K562 (cell line): ENCODE measurements around the gene TPD52L1. TPM values are rescaled to one million over a fixed set of nuclear protein-coding genes. Genes with fewer than 3 reads are reported as not detected.

ENCODE experiments used
- ATAC-seq: fragments of 200-7000 bp; cut with Tn5 transposase; 3 replicates; pipeline ENCODE4 v1.9.1; 2020; ENCODE audit warnings: moderate library complexity
- BruUV-seq: library from RNA; stranded (reverse); fragments of 400-500 nt; replicated peaks from 2 replicates; lab custom pipeline; 2021; lab: Mats Ljungman, UMichigan
- CTCF ChIA-PET: fragments of 300-600 bp; formaldehyde crosslinking; extraction: SDS; loops from one replicate; lab custom pipeline; 2021; ENCODE audit warnings: low intra/inter-chr PET ratio; lab: Yijun Ruan, JAX
- POLR2A ChIA-PET: fragments of 300-600, 350-650 bp; sonication (Branson Sonifier 250); formaldehyde crosslinking; extraction: SDS; loops from one replicate; lab custom pipeline; 2021; ENCODE audit warnings: antibody characterized with exemption, inconsistent platforms; lab: Yijun Ruan, JAX
- DNase-seq, 4 experiments: peaks; one replicate each; pipeline versions ENCODE4 v3.0.0 to v3.0.0-alpha.2; 2011 to 2018; ENCODE audit warnings: low spot score in 3 of 4, mixed read lengths in 3 of 4; ENCODE audit errors: extremely low read depth in 1 of 4
- FAIRE-seq: peaks from 2 replicates; lab custom pipeline; 2011; peaks lifted over from hg19 to GRCh38; lab: Jason Lieb, UNC
- H2AFZ ChIP-seq: 2 replicates; pipeline ENCODE4 v1.6.0; 2011; ENCODE audit warnings: low read depth, low read length, control low read depth, inconsistent platforms
- H3K27ac ChIP-seq: fragments of 200-600 bp; 3 replicates; pipeline ENCODE4 v1.8.0; 2011; ENCODE audit warnings: low read depth, mild to moderate bottlenecking, control low read depth, inconsistent platforms, low read length, moderate library complexity, mixed read lengths; ENCODE audit errors: extremely low read depth
- H3K27me3 ChIP-seq, 2 experiments: fragments of 300-600 bp in 1 of 2; 2 replicates in 1 of 2; 3 replicates in 1 of 2; pipeline versions ENCODE4 v1.6.0 to v1.8.0; 2011; ENCODE audit warnings: inconsistent platforms in 2 of 2, low read length in 2 of 2, mild to moderate bottlenecking in 1 of 2, mixed read lengths in 1 of 2, moderate library complexity in 1 of 2; ENCODE audit not compliant: control insufficient read depth in 2 of 2, insufficient read depth in 2 of 2
- H3K36me3 ChIP-seq: fragments of 300-600 bp; 3 replicates; pipeline ENCODE4 v1.8.0; 2011; ENCODE audit warnings: mild to moderate bottlenecking, low read length, inconsistent platforms; ENCODE audit not compliant: control insufficient read depth, insufficient read depth
- H3K4me1 ChIP-seq, 2 experiments: fragments of 200-600 bp in 1 of 2; replicated peaks in 1 of 2; 2 replicates in 1 of 2; 3 replicates in 1 of 2; pipeline versions ENCODE4 v1.5.1 to v1.8.0; 2011; ENCODE audit warnings: inconsistent platforms in 2 of 2, low read length in 2 of 2, mild to moderate bottlenecking in 1 of 2, mixed read lengths in 1 of 2, moderate library complexity in 1 of 2; ENCODE audit not compliant: control insufficient read depth in 2 of 2, insufficient read depth in 2 of 2
- H3K4me2 ChIP-seq: 2 replicates; pipeline ENCODE4 v1.6.1; 2011; ENCODE audit warnings: low read length, control low read depth, inconsistent platforms, mixed read lengths; ENCODE audit not compliant: insufficient read depth
- H3K4me3 ChIP-seq: fragments of 200-600 bp; sonication (generic), shearing (Covaris generic); 2 replicates; pipeline ENCODE4 v1.5.1; 2016; ENCODE audit warnings: control low read depth, inconsistent platforms
- H3K79me2 ChIP-seq: fragments of 200-600 bp; 3 replicates; pipeline ENCODE4 v1.8.0; 2011; ENCODE audit warnings: low read length, inconsistent platforms; ENCODE audit not compliant: control insufficient read depth, insufficient read depth
- H3K9ac ChIP-seq, 2 experiments: 2 replicates each; pipeline versions ENCODE4 v1.6.0 to v1.6.1; 2011; ENCODE audit warnings: low read depth in 2 of 2, low read length in 2 of 2, control low read depth in 1 of 2, inconsistent platforms in 1 of 2, mild to moderate bottlenecking in 1 of 2, mixed read lengths in 1 of 2; ENCODE audit not compliant: insufficient read depth in 1 of 2
- H3K9me1 ChIP-seq: one replicate; pipeline ENCODE4 v1.6.0; 2011; ENCODE audit warnings: inconsistent platforms, mild to moderate bottlenecking, low read length, moderate library complexity; ENCODE audit not compliant: control insufficient read depth, insufficient read depth
- H3K9me3 ChIP-seq: replicated peaks from 2 replicates; pipeline ENCODE4 v1.5.1; 2011; ENCODE audit warnings: low read depth, low read length, inconsistent platforms; ENCODE audit not compliant: control insufficient read depth, insufficient read depth
- H4K20me1 ChIP-seq: replicated peaks from 2 replicates; pipeline ENCODE4 v1.6.1; 2011; ENCODE audit warnings: low read length, inconsistent platforms, mixed read lengths; ENCODE audit not compliant: control insufficient read depth, insufficient read depth
- HLTF ChIP-seq: fragments of 450-650 bp; IDR thresholded peaks from 2 replicates; pipeline ENCODE4 v1.6.1; 2016
- MIER1 ChIP-seq: fragments of 450-650 bp; IDR thresholded peaks from 2 replicates; pipeline ENCODE4 v1.6.1; 2016; ENCODE audit warnings: antibody characterized with exemption, mild to moderate bottlenecking, low read depth
- NFYB ChIP-seq: IDR thresholded peaks from 2 replicates; pipeline ENCODE4 v1.6.1; 2011; ENCODE audit warnings: mild to moderate bottlenecking, moderate library complexity; ENCODE audit not compliant: insufficient read length; ENCODE audit errors: extremely low read depth
- RAD51 ChIP-seq: fragments of 450-650 bp; IDR thresholded peaks from 2 replicates; pipeline ENCODE4 v1.7.1; 2016; ENCODE audit warnings: low read depth, mild to moderate bottlenecking, borderline replicate concordance
- RFX1 ChIP-seq: fragments of 450-650 bp; IDR thresholded peaks from 2 replicates; pipeline ENCODE4 v1.6.1; 2016; ENCODE audit warnings: mild to moderate bottlenecking, moderate library complexity
- WGBS: fragments of 100-300 bp; shearing (Covaris generic); methylation state at CpG from one replicate; pipeline ENCODE4 v1.1.6; 2016; ENCODE audit warnings: low coverage, mixed read lengths; ENCODE audit not compliant: insufficient coverage; ENCODE audit errors: missing lambda C conversion rate; 5-methylcytosine and 5-hydroxymethylcytosine counted together
- in situ Hi-C: fragments of 300-500 bp; cut with MboI; formaldehyde crosslinking; loops from 4 replicates; pipeline ENCODE4 v1.15.0; 2018; ENCODE audit warnings: inconsistent platforms, mixed read lengths
- intact Hi-C: fragments of 100-400 bp; cut with micrococcal nuclease; formaldehyde crosslinking; loops from 2 replicates; pipeline ENCODE4 v1.14.2; 2022
- polyA plus RNA-seq, 8 experiments: library from polyadenylated mRNA; depleted of rRNA in 4 of 8; stranded (reverse) in 5 of 8; unstranded in 3 of 8; fragments of >200 nt; fragmentation: Nextera tagmentation in 2 of 8; fragmentation: Illumina TruSeq in 1 of 8; extraction: Ambion mirVana in 2 of 8; extraction: Trizol in 1 of 8; gene quantifications; 2 replicates each; pipeline versions ENCODE4 v1.2.1 to v1.2.3, GENCODE V29; 2011 to 2014; ENCODE audit warnings: inconsistent platforms in 1 of 8, missing spikeins in 1 of 8
- total RNA-seq, 7 experiments: library from RNA; depleted of rRNA in 6 of 7; stranded (reverse); fragments of >200 nt in 6 of 7; fragmentation: Illumina TruSeq in 2 of 7; extraction: Trizol in 2 of 7; gene quantifications; 2 replicates each; pipeline versions ENCODE4 v1.2.1 to v1.2.3, GENCODE V29; 2011 to 2021; ENCODE audit warnings: low replicate concordance in 1 of 7
- TF ChIP-seq, protein P1 (sequence below): sonication (generic); IDR thresholded peaks from 2 replicates; pipeline ENCODE4 v1.6.1; 2016
- TF ChIP-seq, protein P2 (sequence below): fragments of 250-450 bp; sonication (Bioruptor Pico); IDR thresholded peaks from 2 replicates; pipeline ENCODE4 v1.4.0; 2020; ENCODE audit warnings: mild to moderate bottlenecking

The TPD52L1 gene
- total and polyA plus RNA-seq, 9 of the 15 experiments (the other 6 are each of a cell fraction or from before 2014, with no cell fraction given), result 12.9 to 149 (median 75.7) TPM

DNA sequence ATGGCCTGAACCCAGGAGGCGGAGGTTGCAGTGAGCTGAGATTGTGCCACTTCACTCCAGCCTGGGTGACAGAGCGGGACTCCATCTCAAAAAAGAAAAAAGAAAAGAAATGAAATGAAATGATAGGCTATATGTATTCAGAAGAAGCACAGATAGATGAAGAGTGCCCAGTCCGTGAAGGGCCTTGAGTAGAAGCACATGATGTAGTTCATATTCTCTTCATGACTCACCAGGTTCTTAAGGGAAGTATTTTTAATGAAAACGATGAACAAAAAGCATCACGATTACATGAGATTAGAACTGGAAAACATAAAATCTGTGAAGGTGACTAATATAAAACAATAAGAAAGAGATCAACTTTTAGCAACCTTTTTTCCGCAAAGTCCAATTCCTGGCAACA lies 29.8 kb downstream of the TPD52L1 start:
- 81% methylated on average over 6 of the region's 6 CpGs for WGBS
- H3K27me3 ChIP-seq, result no peaks in the 10 kb centered on the region
- no peak for ATAC-seq
- H3K9ac ChIP-seq, result no peak overlapping the region
- no peak for FAIRE-seq
- H3K4me2 ChIP-seq, result no peak overlapping the region
- TF ChIP-seq, protein P1, sequence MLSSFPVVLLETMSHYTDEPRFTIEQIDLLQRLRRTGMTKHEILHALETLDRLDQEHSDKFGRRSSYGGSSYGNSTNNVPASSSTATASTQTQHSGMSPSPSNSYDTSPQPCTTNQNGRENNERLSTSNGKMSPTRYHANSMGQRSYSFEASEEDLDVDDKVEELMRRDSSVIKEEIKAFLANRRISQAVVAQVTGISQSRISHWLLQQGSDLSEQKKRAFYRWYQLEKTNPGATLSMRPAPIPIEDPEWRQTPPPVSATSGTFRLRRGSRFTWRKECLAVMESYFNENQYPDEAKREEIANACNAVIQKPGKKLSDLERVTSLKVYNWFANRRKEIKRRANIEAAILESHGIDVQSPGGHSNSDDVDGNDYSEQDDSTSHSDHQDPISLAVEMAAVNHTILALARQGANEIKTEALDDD, result no peak
- TF ChIP-seq RAD51, result no peak
- TF ChIP-seq HLTF, result no peak
- TF ChIP-seq MIER1, result no peak
- TF ChIP-seq RFX1, result no peak
- TF ChIP-seq, protein P2, sequence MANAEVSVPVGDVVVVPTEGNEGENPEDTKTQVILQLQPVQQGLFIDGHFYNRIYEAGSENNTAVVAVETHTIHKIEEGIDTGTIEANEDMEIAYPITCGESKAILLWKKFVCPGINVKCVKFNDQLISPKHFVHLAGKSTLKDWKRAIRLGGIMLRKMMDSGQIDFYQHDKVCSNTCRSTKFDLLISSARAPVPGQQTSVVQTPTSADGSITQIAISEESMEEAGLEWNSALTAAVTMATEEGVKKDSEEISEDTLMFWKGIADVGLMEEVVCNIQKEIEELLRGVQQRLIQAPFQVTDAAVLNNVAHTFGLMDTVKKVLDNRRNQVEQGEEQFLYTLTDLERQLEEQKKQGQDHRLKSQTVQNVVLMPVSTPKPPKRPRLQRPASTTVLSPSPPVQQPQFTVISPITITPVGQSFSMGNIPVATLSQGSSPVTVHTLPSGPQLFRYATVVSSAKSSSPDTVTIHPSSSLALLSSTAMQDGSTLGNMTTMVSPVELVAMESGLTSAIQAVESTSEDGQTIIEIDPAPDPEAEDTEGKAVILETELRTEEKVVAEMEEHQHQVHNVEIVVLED (CRISPR knock-in tag), result no peak
- TF ChIP-seq NFYB, result no peak
- DNase-seq, result no peak
- no TSS peak for BruUV-seq
- H4K20me1 ChIP-seq, result no peaks in the 10 kb centered on the region
- H3K27ac ChIP-seq, result no peak overlapping the region
- H3K9me1 ChIP-seq, result no peaks in the 10 kb centered on the region
- H3K36me3 ChIP-seq, result no peaks in the 10 kb centered on the region
- no peaks in the 10 kb centered on the region for H3K79me2 ChIP-seq
- ChIA-PET CTCF (no interaction called here), POLR2A (interaction anchor here (0.8 to 2.0 kb wide), 2 partner anchors 9 to 13 kb away, joined by 3 to 4 read pairs; no protein-coding TSS in a partner anchor)
- no peak overlapping the region for H3K4me3 ChIP-seq
- H2AFZ ChIP-seq, result no peak overlapping the region
- H3K4me1 ChIP-seq, result peaks cover 0 to 7% of the 10 kb centered on the region in 2 experiments; a peak in 2 of 5 replicates
- H3K9me3 ChIP-seq, result no peaks in the 10 kb centered on the region
- intact Hi-C loops (no loop called here), in situ Hi-C loops (no loop called here)
